Renal cortex interstitium (tissue), 11 donors: ENCODE measurements around the gene GPR68. TPM values are rescaled to one million over a fixed set of nuclear protein-coding genes. Genes with fewer than 3 reads are reported as not detected.
"Not testable (repeated sequence)": the region's sequence is repeated elsewhere in the genome, so short reads cannot be mapped to it uniquely, and the experiment has no call there.

Experiments
- DNase-seq, 11 donors: peaks; one replicate each; pipeline ENCODE4 v3.0.0-alpha.2; 2013; ENCODE audit warnings: low read depth in 9 of 11, low spot score in 4 of 11; ENCODE audit errors: extremely low read depth in 1 of 11
- polyA plus RNA-seq, 3 donors: library from polyadenylated mRNA; unstranded; fragments of 120-200 nt; gene quantifications; one replicate each; pipeline ENCODE4 v1.2.1, GENCODE V29; 2013; ENCODE audit not compliant: insufficient read length in 3 of 3

GPR68 gene
- polyA plus RNA-seq, 3 donors = 1.8 to 4.2 (median 1.9) TPM

DNA sequence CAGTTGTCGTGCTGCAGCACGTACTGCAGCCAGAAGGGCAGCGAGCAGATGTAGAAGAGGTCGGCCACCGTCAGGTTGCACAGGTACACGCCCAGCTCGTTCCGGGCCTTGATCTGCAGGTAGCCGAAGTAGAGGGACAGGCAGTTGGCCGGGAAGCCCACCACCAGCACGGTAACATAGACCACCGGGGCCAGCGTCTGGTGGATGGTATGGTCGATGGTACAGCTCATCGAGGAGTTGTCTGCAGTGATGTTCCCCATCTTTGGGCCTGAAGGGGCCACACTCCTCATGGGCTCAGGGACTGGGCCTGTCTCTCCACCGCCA lies 9.8 kb downstream of the GPR68 start:
- DNase-seq = no peak

DNA sequence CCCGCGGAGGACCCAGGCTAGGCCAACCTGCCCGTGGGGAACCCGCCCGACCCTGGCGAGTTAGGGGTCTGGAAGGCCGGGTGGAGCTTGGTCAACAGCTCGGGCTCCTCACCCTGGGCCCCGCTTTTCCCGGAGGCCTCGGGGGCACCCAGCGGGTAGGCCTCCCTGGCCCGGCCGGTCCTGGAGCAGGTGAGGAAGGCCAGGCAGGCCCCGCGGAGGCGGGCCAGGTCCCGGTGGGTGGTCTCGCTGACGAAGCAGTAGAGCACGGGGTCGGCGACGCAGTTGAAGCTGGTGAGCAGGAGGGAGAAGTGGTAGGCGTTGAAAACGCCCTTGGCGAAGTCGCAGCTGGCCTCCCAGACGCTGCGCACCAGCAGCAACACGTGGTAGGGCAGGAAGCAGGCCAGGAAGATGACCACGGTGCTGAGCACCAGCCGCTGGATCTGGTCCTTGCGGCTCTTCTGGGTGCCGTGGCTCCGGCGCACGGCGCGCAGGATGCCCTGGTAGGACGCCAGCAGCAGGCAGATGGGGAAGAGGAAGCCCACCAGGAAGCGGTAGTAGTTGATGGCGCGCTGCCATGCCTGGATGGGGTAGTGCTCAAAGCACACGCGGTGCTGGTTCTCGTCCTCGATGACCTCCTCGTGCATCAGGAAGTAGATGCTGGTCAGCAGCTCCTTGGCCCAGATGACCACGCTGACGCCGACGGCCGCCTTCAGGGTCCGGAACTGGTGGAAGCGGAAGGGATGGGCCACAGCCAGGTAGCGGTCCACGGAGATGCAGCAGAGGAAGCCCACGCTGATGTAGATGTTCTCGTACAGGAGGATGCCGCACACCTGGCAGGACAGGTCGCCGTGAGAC lies 10.3 kb downstream of the GPR68 start:
- DNase-seq = no peak

DNA sequence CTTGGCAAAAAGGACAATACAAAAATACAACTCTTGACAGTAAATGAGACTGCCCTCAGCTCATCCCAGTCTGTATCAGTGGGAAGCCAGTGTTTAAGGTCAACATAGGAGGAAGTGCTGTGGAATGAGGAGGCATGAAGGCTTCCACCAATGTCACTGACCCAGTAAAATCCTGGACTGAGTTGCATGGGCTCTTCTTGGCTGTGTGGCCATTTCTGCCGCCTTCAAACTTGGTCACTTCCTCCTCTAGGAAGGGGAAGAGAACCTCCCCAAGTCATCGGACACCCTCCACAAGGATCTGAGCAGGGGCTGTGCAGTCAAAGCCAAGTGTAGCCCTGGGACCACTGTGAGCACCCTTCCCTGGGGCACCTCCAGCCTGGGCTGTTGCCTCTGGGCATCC lies 11.9 kb downstream of the GPR68 start:
- DNase-seq = no peak

DNA sequence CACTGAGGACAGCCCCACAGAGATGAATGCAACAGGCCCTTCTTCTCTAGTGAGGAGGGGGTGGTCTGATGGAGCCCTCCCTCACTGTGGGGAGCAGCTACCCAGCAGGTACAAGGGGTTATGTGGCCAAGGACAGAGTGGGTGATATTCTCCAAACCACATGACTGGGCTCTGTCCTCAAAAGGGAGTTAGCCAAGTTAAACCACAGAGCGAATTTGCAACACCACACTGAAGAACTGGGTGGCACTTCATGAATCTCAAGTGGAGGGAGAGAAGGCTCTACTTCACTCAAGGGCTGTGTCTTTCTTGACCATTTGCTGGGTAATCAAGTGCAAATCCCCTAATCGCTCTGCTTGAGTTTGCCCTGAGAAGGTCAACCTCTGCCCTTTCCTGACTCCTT lies 12.5 kb downstream of the GPR68 start:
- DNase-seq = no peak

DNA sequence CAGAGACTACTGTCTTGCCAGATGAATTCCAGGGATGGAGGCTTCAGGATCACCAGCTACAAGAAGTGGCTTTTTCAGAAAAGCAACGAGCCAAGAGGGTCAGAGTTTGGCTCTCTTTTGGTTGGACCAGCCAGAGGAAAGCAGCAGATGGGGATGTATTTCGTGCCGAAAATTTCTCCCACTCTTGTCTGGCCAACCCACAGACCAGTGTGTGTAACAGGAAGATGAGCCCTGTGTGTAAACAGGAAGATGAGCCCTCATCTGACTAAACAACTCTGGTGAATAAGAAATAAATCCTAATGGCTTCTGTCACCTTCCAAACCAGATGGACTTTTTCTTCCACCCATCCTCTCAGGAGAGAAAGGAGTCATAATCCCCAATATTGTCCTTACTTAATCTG lies 13.1 kb downstream of the GPR68 start:
- no peak for DNase-seq

DNA sequence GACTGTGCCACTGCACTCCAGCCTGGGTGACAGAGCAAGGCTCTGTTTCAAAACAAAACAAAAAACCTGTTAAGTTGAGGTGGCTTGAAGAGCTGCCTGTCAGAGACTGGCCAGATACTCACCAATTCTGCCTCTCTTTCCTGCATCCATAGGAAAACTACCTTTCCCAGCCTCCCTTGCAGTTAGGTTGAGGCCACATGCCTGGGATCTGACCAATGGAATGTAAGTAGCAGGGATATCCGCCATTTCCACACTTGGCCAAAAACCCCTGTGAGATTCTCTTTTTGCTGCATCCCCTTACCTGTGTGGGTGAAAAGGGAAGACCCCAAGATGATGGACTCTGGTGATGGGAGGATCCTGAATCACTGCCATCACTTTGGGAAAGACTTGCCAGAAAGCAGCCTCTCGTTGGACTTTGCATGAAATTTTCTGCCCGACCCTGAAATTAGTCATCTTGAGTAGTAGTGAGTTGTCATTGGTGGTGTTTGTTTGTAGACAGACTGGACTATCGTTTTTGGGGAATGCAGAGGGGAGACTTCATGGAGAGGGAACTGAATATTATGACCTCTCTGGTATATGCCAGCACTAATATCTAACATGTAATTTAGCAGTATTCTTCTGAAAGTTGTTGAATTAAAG lies 14.0 kb downstream of the GPR68 start:
- no peak for DNase-seq

DNA sequence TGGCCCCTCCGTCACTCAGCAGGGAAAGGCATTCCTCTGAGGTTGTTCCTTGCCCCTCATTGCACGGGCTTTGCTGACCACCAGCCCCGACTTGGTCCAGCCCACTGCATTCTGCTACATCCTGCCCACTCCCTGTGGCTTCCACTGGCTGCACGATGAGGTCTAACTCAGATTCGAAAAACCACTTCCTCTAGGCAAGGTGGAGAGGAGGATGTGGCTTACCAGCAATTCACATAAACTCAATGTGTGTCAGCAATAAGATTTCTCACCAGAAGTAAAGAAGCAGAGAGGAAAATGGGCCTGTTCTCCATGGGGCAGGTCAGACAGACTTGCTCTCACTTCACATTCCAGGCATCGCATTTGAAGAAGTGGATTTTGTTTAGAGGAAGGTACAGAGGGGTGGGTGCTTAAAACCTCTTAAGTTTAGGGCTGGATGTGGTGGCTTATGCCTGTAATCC lies 14.7 kb downstream of the GPR68 start:
- DNase-seq = no peak

DNA sequence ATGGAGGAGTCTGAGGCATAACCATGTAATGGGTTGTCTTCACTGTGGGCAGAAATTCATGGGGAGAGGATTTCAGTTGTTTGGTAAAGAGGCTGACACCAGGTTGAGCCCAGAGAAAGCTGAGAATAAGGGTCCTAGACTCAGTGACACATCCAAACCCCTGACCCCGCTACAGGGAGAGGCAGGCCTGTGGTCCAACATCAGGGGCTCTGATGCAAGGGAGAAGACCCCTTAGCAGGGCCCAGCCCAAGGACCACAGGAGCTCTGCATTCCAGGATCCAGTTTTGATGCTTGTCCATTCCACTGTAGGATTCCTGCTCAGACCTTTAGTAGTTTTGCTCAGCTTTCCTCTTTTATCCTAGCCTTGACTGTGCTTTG lies 15.5 kb downstream of the GPR68 start:
- DNase-seq = no peak

DNA sequence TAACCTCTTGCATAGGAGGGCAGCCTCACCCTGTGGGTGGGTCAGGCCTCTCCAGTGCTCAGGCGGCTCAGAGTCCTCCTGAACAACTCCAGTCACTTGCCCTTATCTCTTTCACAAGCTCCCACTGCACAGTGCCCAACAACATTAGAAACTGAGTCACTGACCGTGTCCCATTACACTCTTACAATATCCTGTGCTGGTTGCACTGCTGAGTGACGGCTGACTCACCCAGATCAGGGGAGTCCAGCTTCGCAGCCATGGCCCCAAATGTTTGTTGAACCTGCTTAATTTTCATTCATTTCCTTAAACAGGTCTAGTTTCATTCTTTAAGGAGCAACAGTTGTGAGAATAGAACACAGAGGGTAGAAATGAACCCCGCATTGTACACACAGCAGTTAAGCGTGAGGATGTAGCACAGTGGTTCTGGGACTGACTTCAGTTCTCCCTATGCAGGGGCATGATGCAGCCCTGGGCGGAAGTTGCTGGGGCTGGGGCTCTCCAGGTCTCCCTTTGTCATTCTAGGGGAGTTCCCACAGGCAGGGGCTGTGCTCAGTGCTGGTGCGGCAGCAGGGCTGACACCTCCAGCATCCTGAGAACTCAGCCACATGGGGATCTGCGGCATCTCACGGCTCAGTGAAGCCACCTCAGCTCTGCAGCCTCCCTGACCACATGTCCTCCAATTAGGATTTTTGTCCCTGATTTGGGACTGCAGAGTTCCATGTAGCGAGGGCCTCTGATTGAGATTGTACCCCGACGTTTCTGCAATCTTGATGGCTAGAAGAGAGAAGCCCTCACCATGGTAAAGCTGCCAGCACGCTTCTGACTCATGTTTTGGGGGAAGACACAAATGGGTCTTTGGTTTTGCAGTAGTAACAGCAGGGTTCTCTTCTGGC lies 16.1 kb downstream of the GPR68 start:
- DNase-seq = no peak

DNA sequence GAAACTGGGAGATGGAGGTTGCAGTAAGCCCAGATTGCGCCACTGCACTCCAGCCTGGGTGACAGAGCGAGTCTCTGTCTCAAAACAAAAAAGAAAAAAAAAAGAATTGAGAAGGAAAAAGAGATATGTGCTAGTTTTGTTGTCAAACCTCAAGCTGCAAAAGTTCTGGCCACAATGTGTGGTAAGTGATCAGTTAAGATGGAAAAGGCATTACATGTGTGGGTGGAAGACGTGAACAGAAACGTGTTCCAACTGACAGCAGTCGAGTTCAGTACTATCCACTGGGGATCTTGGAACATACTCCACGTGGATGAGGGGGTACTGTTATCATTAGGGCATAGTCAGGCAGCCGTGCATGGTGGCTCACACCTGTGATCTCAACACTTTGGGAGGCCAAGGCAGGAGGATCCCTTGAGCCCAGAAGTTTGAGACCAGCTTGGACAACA lies 17.3 kb downstream of the GPR68 start:
- DNase-seq = no peak

DNA sequence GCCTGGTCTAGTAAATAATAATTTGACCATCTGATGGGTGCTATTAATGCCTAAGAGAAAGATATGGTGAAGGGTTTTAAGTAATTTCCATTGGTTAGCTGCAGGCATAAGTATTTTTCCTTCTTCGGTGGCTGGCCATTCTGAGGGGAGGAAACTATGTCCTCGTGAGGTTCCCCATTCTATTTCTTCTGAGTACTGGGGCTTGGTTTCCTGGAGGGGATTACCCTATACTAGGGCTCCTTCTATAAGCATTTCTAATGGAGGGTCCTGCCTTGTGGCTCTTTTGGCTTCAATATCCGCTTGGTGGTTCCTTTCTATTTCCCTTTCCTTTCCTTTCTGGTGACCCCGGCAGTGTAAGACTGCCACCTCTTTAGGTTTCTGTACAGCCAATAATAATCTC lies 18.1 kb downstream of the GPR68 start:
- DNase-seq = not testable (repeated sequence)

DNA sequence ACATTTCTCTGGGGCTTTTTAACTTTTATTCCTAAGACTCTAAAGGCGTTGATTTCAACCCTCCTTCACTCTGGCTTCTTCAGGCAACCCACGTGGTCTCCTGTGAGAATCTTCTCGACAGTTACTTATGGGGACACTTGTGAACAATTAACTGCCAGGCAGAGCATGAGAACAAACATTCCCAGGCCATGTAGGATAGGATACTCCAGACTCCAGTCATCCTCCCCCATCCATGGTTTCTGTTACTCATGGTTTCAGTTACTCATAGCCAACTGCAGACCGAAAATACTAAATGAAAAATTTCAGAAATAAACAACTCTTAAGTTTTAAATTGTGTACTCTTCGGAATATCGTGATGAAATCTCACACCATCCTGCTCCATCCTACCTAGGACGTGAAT lies 19.5 kb downstream of the GPR68 start:
- no peak for DNase-seq

DNA sequence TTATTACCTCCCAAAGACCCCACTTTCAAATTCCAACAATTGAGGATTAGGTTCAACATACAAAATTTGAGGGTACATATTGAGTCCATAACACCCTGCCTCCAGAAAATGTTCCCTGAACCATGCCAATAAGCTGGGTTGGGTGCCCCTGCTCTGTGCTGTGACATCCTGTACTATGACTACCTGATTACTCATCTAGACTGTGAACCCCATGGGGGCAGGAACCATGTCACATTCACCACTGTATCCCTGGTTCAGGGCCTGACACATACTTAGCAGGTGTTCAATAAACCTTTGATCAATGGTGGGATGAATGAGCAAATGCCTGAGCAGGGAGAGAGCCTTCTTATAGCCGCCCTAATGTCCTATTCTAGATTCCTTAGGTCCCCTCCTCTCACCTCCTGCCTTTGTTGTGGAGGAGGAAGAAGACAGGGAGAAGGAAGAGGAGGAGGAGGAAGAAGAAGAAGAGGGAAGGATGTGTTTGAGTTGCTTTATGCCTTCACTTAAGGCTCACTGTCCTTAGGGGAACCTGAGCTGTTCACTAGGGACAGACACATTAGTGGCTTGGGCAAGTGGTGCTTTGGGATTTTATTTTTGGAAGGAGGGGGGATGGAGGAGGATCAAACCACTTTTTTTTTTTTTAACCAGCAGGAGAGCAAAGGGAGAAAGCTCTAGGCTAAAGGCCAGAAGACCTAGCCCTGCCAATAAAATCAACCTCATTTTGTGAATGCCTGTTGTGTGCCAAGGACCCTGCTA lies 21.3 kb downstream of the GPR68 start:
- no peak for DNase-seq

DNA sequence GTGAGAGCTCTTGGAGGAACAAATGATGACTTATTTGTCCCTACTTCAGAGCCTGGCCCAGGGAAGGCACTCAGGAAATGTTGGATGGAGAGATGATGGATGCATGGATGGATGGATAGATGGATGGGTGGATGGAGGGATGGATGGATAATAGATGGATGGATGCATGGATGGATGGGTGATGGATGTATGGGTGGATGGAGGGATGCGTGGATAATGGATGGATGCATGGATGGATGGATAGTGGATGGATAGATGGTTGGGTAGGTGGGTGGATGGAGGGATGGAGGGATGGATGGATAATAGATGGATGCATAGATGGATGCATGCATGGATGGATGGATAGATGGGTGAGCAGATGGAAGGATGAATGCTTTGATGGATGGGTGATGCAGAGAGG lies 23.2 kb downstream of the GPR68 start:
- DNase-seq = no peak

DNA sequence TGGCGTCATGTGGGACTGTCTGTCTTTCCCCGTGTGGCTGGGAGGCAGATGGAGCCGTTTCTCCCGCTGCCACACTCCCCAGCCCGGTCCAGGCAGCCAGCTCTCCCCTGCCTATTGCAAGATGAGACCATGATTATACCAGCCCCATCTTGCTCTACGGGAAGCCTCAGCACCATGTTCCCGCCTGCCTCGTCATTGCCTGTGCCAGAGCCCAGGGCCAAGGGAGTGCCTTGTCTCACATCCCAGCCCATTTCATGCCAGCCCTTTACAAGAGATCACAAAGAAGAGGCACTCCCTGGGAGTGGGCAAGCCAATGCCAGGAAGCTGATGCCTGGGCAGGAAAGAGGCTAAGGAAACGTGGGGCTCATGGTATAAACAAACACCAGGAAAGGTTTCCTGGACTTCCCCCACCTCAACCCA lies 23.9 kb downstream of the GPR68 start:
- no peak for DNase-seq

DNA sequence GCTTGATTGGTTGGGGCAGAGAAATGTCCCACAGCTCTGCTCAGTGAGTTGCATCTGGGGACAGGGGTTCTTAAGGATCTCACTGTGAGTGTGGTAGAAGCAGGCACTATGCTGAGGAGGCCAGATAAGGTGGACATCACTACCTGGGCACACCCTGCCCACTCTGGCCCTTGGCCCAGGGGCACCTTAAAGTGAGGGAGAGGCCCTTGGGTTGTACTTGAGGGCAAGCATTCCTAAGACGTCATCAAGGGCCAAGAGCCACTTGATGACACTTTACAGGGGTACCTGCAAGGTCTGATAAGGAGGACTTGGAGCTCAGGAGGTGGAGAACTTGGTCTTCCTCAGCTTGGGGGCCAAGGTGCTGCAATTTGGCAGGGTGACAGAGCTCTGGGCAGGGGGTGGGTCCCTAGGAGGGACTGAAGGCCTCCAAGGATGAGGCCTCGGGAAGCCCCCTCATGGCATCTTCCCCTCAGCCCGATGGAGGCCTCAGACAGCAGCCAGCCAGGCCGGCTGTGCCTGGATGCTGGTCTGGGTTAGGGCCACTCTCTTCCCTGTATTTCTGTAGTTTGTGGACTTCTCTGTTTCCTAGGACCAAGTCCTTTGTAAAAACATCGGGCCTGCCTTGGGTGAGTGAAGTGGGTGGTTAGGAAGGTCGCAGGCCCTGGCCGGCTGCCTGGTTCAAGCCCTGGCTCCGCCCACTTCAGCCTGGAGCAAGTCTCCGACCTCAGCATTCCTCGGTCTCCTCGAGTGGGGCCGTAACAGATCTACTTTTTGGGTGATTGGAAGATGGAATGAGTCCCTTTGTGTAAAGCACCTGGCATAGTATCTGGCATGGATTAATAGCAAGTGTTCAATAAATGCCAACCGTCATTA lies 24.8 kb downstream of the GPR68 start:
- DNase-seq = no peak

DNA sequence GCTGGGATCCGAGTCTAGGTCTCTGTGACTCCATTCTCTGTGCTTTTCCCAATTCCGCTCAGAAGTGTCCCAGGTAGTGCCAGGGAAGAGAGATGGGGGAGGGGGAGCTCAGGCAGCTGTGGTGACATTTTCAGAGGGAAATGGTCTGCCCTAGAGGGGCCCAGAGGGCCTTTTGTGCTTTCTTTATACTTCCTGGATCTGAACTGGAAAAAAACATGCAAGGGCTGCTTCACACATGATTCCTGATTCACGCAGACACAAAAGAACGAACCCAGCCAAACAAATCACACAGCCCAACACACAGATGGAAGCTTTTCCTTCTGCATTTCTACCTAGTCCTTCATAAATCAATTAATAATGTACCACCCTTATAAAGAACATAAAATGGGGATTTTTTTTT lies 26.5 kb downstream of the GPR68 start:
- DNase-seq = no peak

DNA sequence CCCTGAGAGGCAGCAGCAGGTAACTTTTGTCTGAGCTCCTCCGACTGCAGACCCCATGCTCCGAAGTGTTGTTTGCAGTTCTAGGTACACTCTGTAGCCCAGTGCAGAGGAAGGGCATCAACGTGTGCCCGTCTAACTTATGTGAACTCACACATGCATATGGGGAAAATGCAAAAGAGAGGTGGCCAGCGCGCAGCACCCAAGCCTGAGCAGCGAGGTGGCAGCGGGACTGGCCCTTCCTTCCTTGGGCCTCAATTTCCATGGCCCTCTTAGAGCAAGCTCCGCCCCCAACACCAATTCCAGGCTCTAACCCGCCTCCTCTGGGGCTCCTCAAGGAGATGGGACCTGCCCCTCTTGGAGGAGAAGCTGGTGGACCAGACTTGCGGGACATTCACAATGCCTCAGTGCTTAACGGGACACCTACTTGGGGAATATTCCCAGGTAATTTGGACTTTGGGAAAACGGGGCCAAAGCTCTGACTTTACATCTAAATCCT lies 27.7 kb downstream of the GPR68 start:
- no peak for DNase-seq
